SK-N-MC (cell line): ENCODE measurements around the gene MKRN2OS.

Experiments
- EZH2 ChIP-seq: fragments of 200-600 bp; sonication (generic); IDR thresholded peaks from one replicate; pipeline ENCODE4 v1.6.1; 2017; ENCODE audit warnings: antibody characterized with exemption
- FOXP2 ChIP-seq: optimal IDR thresholded peaks from 2 replicates; pipeline ENCODE3; 2011; ENCODE audit warnings: mild to moderate bottlenecking, moderate library complexity; ENCODE audit not compliant: insufficient read depth; ENCODE audit errors: extremely low read length, control extremely low read depth
- POLR2AphosphoS5 ChIP-seq: IDR thresholded peaks from 2 replicates; pipeline ENCODE4 v1.6.1; 2012; ENCODE audit warnings: mild to moderate bottlenecking, low read depth, low read length, borderline replicate concordance

DNA sequence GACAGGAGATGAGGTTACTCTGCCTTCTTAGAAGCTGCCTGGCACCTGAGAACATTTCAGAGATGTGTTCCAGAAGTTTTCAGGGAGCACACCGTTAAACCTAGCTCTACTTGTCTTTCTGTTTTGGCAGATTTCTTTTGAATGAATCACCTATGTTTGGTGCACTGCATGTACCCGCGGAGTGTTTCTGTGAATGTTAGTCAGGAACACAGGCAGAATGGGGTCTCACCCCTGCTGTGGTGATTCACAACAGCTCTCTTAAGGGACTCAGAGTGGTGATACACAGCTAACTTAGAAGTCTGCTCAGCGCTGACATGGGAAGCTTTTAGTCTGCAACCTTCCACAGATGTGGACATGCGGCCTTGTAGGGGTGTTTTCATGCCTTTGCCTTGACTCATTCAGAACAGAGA lies 37.0 kb downstream of the MKRN2OS start:
- TF ChIP-seq POLR2AphosphoS5: no peak
- no peak for TF ChIP-seq EZH2
- TF ChIP-seq FOXP2: no peak
